HCT116 (cell line): Measurements from ENCODE around the gene SLC35G6.

ENCODE experiments used
- CBX3 ChIP-seq: IDR thresholded peaks from 2 replicates; pipeline ENCODE4 v1.6.1; 2012; ENCODE audit warnings: low read depth
- CEBPB ChIP-seq: IDR thresholded peaks from 2 replicates; pipeline ENCODE4 v1.6.1; 2012; ENCODE audit warnings: low read depth
- EGR1 ChIP-seq: IDR thresholded peaks from 2 replicates; pipeline ENCODE4 v1.6.1; 2012; ENCODE audit warnings: low read depth
- EZH2 ChIP-seq: fragments of 200-600 bp; sonication (generic); IDR thresholded peaks from 2 replicates; pipeline ENCODE4 v1.6.1; 2017; ENCODE audit warnings: antibody characterized with exemption, mixed run types
- JUND ChIP-seq: IDR thresholded peaks from 2 replicates; pipeline ENCODE4 v1.6.1; 2012
- POLR2AphosphoS5 ChIP-seq: IDR thresholded peaks from 2 replicates; pipeline ENCODE4 v1.6.1; 2011; ENCODE audit warnings: mild to moderate bottlenecking, low read depth, low read length, moderate library complexity
- RAD21 ChIP-seq: IDR thresholded peaks from 2 replicates; pipeline ENCODE4 v1.6.1; 2012; ENCODE audit warnings: low read depth, mild to moderate bottlenecking
- TF ChIP-seq, protein P1 (sequence below), 3 experiments: fragments of 200-600 bp in 1 of 3; sonication (generic) in 1 of 3; IDR thresholded peaks in 2 of 3; conservative IDR thresholded peaks in 1 of 3; 2 replicates each; pipeline ENCODE4 v1.5.1; 2012 to 2017; ENCODE audit warnings: low read depth in 2 of 3, low read length in 2 of 3, antibody characterized with exemption in 1 of 3, borderline replicate concordance in 1 of 3, control low read depth in 1 of 3, mild to moderate bottlenecking in 1 of 3, mixed read lengths in 1 of 3, mixed run types in 1 of 3, moderate library complexity in 1 of 3; ENCODE audit not compliant: insufficient read depth in 1 of 3
- TF ChIP-seq, protein P2 (sequence below): IDR thresholded peaks from 2 replicates; pipeline ENCODE4 v1.6.1; 2012; ENCODE audit warnings: low read depth
- TF ChIP-seq, protein P3 (sequence below): IDR thresholded peaks from 2 replicates; pipeline ENCODE4 v1.6.1; 2011; ENCODE audit warnings: mild to moderate bottlenecking, low read length, moderate library complexity; ENCODE audit not compliant: insufficient replicate concordance; ENCODE audit errors: extremely low read depth

DNA sequence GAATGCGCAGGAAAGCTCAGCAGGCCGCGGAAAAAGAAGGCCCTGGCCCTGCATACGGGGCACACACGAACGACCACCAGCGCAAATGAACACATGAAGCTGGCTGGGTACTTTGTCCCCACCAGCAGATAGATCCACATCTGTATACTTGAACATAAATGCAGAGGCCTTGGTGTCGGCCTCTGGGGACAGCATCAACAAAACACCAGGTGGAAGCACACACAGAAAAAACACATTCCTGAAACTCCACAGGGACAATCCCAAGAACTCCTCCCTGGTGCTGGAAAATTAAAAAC lies 1.2 kb upstream of the SLC35G6 start:
- TF ChIP-seq, protein P1, sequence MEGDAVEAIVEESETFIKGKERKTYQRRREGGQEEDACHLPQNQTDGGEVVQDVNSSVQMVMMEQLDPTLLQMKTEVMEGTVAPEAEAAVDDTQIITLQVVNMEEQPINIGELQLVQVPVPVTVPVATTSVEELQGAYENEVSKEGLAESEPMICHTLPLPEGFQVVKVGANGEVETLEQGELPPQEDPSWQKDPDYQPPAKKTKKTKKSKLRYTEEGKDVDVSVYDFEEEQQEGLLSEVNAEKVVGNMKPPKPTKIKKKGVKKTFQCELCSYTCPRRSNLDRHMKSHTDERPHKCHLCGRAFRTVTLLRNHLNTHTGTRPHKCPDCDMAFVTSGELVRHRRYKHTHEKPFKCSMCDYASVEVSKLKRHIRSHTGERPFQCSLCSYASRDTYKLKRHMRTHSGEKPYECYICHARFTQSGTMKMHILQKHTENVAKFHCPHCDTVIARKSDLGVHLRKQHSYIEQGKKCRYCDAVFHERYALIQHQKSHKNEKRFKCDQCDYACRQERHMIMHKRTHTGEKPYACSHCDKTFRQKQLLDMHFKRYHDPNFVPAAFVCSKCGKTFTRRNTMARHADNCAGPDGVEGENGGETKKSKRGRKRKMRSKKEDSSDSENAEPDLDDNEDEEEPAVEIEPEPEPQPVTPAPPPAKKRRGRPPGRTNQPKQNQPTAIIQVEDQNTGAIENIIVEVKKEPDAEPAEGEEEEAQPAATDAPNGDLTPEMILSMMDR (IDR thresholded peaks at IDR 0.05 in 2 of 3, conservative IDR thresholded peaks at IDR 0.05 in 1 of 3; ENCODE audit: borderline replicate concordance in 1 of 3, insufficient read depth in 1 of 3, low read depth in 2 of 3, low read length in 2 of 3): no peak
- TF ChIP-seq, protein P2, sequence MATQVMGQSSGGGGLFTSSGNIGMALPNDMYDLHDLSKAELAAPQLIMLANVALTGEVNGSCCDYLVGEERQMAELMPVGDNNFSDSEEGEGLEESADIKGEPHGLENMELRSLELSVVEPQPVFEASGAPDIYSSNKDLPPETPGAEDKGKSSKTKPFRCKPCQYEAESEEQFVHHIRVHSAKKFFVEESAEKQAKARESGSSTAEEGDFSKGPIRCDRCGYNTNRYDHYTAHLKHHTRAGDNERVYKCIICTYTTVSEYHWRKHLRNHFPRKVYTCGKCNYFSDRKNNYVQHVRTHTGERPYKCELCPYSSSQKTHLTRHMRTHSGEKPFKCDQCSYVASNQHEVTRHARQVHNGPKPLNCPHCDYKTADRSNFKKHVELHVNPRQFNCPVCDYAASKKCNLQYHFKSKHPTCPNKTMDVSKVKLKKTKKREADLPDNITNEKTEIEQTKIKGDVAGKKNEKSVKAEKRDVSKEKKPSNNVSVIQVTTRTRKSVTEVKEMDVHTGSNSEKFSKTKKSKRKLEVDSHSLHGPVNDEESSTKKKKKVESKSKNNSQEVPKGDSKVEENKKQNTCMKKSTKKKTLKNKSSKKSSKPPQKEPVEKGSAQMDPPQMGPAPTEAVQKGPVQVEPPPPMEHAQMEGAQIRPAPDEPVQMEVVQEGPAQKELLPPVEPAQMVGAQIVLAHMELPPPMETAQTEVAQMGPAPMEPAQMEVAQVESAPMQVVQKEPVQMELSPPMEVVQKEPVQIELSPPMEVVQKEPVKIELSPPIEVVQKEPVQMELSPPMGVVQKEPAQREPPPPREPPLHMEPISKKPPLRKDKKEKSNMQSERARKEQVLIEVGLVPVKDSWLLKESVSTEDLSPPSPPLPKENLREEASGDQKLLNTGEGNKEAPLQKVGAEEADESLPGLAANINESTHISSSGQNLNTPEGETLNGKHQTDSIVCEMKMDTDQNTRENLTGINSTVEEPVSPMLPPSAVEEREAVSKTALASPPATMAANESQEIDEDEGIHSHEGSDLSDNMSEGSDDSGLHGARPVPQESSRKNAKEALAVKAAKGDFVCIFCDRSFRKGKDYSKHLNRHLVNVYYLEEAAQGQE: no peak
- TF ChIP-seq CBX3 (no peak), EZH2 (no peak), RAD21 (no peak), CEBPB (no peak), EGR1 (no peak), POLR2AphosphoS5 (no peak), JUND (no peak)
- TF ChIP-seq, protein P3, sequence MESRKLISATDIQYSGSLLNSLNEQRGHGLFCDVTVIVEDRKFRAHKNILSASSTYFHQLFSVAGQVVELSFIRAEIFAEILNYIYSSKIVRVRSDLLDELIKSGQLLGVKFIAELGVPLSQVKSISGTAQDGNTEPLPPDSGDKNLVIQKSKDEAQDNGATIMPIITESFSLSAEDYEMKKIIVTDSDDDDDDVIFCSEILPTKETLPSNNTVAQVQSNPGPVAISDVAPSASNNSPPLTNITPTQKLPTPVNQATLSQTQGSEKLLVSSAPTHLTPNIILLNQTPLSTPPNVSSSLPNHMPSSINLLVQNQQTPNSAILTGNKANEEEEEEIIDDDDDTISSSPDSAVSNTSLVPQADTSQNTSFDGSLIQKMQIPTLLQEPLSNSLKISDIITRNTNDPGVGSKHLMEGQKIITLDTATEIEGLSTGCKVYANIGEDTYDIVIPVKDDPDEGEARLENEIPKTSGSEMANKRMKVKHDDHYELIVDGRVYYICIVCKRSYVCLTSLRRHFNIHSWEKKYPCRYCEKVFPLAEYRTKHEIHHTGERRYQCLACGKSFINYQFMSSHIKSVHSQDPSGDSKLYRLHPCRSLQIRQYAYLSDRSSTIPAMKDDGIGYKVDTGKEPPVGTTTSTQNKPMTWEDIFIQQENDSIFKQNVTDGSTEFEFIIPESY: no peak
